AG04449 (cell line): ENCODE measurements around the gene C2CD4C.
"Not testable (repeated sequence)": the region's sequence is repeated elsewhere in the genome, so short reads cannot be mapped to it uniquely, and the experiment has no call there.

Experiments
- CTCF ChIA-PET: fragments of 350-600 bp; formaldehyde crosslinking; extraction: SDS; loops from one replicate; lab custom pipeline; 2021; ENCODE audit warnings: antibody characterized with exemption; lab: Yijun Ruan, JAX
- POLR2A ChIA-PET: fragments of 400-600, 350-600 bp; formaldehyde crosslinking; extraction: SDS; loops from one replicate; lab custom pipeline; 2020; ENCODE audit warnings: antibody characterized with exemption, inconsistent platforms; lab: Yijun Ruan, JAX
- DNase-seq: peaks from one replicate; pipeline ENCODE4 v3.0.0-alpha.2; 2010; ENCODE audit warnings: low read depth, low spot score
- H3K4me3 ChIP-seq: 2 replicates; pipeline ENCODE4 v1.5.1; 2011; ENCODE audit warnings: low read depth, mild to moderate bottlenecking, control low read depth, low read length
- CTCF ChIP-seq: IDR thresholded peaks from one replicate; pipeline ENCODE4 v1.5.1; 2011; ENCODE audit warnings: mild to moderate bottlenecking, moderate library complexity, low read length, control low read depth, inconsistent platforms; ENCODE audit not compliant: insufficient read depth; ENCODE audit errors: missing control alignments

The C2CD4C gene

GRCh38 chr19:425056-425455, 16.1 kb upstream of the C2CD4C start:
- no peak for DNase-seq
- no peak for TF ChIP-seq CTCF
- CTCF ChIA-PET = no interaction called here
- POLR2A ChIA-PET = no interaction called here
- no peak overlapping the region for H3K4me3 ChIP-seq

GRCh38 chr19:424546-424945, 15.6 kb upstream of the C2CD4C start:
- ChIA-PET CTCF (no interaction called here), POLR2A (no interaction called here)
- no peak for TF ChIP-seq CTCF
- no peak for DNase-seq
- no peak overlapping the region for H3K4me3 ChIP-seq

GRCh38 chr19:423691-424466, 14.9 kb upstream of the C2CD4C start:
- DNase-seq = no peak
- POLR2A ChIA-PET = no interaction called here
- H3K4me3 ChIP-seq = no peak overlapping the region
- CTCF ChIA-PET = interaction anchor here (1.0 kb wide), 1 partner anchor 128 kb away, joined by 3 read pairs; no protein-coding TSS in a partner anchor
- TF ChIP-seq CTCF = no peak

GRCh38 chr19:422917-423226, 13.9 kb upstream of the C2CD4C start:
- POLR2A ChIA-PET, H3K4me3 ChIP-seq, DNase-seq: not testable (repeated sequence)
- CTCF ChIA-PET = interaction anchor here (1.0 kb wide), 1 partner anchor 127 kb away, joined by 3 read pairs; no protein-coding TSS in a partner anchor

- POLR2A ChIA-PET = no interaction called here
- CTCF ChIA-PET = interaction anchor here (0.8 kb wide), 1 partner anchor 34 kb away, joined by 3 read pairs; no protein-coding TSS in a partner anchor
- no peak for TF ChIP-seq CTCF
- H3K4me3 ChIP-seq = no peak overlapping the region
- no peak for DNase-seq
Measured at GRCh38 chr19:422213-422916, 13.4 kb upstream of the C2CD4C start.

GRCh38 chr19:419721-420515, 11.0 kb upstream of the C2CD4C start:
- no peak for DNase-seq
- no peak for TF ChIP-seq CTCF
- no peak overlapping the region for H3K4me3 ChIP-seq
- CTCF ChIA-PET = no interaction called here
- POLR2A ChIA-PET = no interaction called here
